GM19240 (cell line): ENCODE data around the gene MIA2.
A peak's percentile ranks its signal among the peaks of the same experiment; 100 is the strongest.
"Not testable (repeated sequence)": the region's sequence is repeated elsewhere in the genome, so short reads cannot be mapped to it uniquely, and the experiment has no call there.

Source experiments
- DNase-seq: peaks from one replicate; pipeline ENCODE4 v3.0.0; 2011; ENCODE audit warnings: low spot score; ENCODE audit not compliant: insufficient read length

Gene MIA2

GRCh38 chr14:39231751-39232553 lies 1.8 kb upstream of the MIA2 start:
- DNase-seq = not testable (repeated sequence)

DNA sequence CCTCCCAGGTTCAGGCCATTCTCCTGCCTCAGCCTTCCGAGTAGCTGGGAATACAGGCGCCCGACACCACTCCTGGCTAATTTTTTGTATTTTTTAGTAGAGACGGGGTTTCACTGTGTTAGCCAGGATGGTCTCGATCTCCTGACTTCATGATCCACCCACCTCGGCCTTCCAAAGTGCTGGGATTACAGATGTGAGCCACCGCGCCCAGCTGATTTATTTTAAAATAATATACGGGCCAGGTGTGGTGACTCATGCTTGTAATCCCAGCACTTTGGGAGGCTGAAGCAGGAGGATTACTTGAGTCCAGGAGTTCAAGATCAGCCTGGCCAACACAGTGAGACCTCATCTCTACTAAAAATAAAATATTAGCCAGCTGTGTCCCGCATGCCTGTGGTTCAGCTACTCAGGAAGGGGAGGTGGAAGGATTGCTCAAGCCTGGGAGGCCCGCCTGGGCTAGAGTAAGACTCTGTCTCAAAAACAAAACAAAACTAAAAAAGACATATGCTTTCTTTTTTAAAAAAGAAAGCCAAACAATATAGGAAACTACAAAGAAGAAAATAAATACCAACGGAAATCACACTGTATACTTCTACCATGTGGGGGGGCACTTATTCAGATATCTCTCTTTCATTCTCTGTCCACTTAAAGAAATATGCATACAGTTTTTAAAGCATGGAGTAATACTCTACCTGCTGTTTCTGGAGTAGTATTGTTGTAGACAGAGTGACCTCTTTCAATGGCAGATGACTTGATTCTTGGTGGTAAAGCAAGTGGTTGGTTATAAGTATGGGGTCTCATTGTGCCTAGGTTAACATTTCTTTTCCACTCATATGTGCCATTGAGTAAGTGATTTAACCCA lies 930 bp upstream of the MIA2 start:
- DNase-seq = no peak

DNA sequence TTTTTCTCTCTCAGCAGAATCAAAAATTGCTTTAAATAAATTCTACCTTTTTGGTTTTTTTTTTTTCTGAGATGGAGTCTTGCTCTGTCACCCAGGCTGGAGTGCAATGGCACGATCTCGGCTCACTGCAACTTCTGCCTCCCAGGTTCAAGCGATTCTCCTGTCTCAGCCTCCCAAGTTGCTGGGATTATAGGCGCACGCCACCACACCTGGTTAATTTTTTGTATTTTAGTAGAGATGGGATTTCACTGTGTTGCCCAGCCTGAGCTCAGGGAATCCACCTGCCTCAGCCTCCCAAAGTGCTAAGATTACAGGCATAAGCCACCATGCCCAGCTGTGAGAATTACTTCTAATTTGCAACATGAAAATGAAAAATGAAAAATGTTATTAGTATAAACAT lies 1.3 kb downstream of the MIA2 start:
- DNase-seq = not testable (repeated sequence)

DNA sequence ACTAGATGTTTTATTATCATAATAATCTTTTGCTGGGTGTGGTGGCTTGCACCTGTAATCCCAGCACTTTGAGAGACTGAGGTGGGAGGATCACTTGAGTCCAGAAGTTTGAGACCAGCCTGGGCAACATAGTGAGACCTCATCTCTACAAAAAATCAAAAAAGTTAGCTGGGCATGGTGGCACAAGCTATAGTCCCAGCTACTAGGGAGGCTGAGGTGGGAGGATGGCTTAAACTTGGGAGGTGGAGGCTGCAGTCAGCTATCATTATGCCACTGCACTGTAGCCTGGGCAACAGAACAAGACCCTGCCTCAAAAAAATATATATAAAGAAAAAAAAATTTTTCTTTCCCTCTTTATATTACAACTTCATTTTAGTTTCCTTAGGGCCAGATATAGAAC lies 1.8 kb downstream of the MIA2 start:
- not testable (repeated sequence) for DNase-seq

DNA sequence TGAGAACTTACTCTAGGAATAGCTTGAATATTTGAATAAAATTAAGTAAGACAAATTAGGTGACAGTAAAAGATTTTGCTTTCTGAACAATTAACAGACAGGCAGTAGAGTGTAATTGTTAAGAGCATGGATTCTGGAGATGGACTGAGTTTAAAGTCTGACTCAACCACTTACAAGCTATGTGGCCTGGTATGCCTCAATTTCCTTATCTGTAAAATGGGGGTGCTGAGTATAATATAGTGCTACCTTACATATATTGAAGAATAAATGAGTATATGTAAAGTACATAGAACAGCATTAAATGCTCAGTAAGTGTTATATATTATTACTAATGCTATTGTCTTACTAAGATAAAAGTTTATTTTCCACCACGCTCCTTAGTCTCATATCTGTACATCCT lies 7.1 kb downstream of the MIA2 start:
- no peak for DNase-seq

GRCh38 chr14:39241637-39242036 lies 7.9 kb downstream of the MIA2 start:
- no peak for DNase-seq

DNA sequence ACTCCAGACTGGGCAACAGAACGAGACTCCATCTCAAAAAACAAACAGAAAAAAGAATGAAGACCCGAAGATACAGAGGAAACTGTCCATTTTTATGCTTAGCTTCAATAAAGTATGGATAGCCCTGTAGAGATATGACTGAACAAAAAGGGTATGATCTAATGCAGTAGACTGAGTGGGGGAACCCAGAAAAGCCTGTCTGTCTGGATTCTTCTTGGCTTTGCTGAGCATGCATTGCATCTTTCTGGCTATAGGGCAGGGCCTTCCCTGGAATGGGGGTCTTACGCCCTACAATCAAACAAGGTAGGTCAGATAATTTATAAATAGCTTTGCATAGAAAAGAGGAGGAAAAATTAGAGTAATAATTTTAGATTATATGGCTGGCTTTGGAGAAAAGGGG lies 10.1 kb downstream of the MIA2 start:
- DNase-seq = no peak

GRCh38 chr14:39246618-39247017 lies 12.9 kb downstream of the MIA2 start:
- DNase-seq = no peak

- DNase-seq = no peak
These were observed 13.5 kb downstream of the MIA2 start for GRCh38 chr14:39247256-39247655.

DNA sequence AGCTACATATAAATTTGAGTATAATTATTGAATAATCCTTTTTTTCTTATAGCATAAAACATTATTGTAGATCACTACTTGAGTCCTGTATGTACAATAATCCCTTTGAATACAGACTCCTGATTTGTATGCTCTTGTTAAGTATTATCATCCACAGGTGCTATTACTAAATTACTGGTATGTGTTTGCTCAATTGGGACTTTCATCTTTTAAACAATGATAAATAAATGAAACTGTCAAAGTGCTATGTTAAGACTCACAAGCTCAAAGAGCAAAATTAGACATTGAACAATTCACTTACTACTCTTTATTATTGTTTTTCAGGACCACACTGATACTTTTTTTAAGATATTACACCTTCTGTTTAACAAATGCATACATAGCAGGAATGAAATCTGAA lies 17.8 kb downstream of the MIA2 start:
- no peak for DNase-seq

DNA sequence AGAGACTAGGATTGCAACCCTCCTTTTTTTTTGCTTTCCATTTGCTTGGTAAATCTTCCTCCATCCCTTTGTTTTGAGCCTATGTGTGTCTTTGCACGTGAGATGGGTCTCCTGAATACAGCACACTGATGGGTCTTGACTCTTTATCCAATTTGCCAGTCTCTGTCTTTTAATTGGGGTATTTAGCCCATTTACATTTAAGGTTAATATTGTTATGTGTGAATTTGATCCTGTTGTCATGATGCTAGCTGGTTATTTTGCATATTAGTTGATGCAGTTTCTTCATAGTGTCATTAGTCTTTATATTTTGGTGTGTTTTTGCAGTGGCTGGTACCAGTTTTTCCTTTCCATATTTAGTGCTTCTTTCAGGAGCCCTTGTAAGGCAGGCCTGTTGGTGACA lies 23.7 kb downstream of the MIA2 start:
- DNase-seq = not testable (repeated sequence)

GRCh38 chr14:39258782-39259545 lies 25.2 kb downstream of the MIA2 start:
- DNase-seq = no peak

DNA sequence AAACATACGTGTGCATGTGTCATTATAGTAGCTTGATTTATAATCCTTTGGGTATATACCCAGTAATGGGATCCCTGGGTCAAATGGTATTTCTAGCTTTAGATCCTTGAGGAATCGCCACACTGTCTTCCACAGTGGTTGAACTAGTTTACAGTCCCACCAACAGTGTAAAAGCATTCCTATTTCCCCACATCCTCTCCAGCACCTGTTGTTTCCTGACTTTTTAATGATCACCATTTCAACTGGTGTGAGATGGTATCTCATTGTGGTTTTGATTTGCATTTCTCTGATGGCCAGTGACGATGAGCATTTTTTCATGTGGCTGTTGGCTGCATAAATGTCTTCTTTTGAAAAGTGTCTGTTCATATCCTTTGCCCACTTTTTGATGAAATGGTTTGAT lies 26.4 kb downstream of the MIA2 start:
- DNase-seq = not testable (repeated sequence)

DNA sequence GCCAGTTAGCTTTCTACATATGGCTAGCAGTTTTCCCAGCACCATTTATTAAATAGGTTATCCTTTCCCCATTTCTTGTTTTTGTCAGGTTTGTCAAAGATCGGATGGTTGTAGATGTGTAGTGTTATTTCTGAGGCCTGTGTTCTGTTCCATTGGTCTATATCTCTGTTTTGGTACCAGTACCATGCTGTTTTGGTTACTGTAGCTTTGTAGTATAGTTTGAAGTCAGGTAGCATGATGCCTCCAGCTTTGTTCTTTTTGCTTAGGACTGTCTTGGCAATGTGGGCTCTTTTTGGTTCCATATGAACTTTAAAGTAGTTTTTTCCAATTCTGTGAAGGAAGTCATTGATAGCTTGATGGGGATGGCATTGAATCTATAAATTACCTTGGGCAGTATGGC lies 28.5 kb downstream of the MIA2 start:
- not testable (repeated sequence) for DNase-seq

- DNase-seq = no peak
These were observed 30.3 kb downstream of the MIA2 start for GRCh38 chr14:39264057-39264456.

DNA sequence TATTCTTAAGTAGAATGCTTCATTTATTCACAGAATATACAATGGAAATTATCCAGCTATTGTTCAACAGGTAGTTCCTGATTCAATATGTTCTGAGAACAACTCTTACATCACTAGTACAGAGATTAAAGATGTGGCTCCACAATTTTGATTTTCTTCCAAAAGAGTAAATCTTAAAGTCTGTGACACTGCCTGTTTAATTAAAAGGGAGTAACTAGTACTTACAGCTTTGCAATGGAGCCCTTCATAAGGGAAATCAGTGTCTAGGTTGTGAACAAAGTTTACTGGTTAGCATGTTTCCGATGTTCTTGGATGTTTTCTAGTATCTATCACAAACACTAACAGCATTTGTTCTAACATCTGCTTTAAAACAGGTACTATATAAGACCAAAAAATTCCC lies 30.8 kb downstream of the MIA2 start:
- DNase-seq = no peak

DNA sequence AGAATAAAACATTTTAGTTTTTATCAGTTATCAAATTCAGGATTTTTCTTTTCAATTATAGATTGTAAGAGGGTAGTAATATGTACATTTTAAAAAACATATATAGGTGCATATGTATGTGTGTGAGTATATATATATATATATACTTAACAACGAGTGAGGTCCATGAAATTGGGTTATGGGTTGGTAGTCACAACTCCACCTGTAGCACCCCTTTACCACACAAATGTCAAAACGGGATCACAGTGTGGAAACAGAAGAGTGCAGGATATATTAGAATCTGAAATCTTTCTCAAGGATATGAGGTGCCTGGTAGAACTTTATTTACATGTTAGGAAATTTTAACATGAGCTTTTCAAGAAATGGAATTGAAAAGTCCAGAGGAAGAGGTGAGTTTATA lies 31.3 kb downstream of the MIA2 start:
- DNase-seq = no peak

DNA sequence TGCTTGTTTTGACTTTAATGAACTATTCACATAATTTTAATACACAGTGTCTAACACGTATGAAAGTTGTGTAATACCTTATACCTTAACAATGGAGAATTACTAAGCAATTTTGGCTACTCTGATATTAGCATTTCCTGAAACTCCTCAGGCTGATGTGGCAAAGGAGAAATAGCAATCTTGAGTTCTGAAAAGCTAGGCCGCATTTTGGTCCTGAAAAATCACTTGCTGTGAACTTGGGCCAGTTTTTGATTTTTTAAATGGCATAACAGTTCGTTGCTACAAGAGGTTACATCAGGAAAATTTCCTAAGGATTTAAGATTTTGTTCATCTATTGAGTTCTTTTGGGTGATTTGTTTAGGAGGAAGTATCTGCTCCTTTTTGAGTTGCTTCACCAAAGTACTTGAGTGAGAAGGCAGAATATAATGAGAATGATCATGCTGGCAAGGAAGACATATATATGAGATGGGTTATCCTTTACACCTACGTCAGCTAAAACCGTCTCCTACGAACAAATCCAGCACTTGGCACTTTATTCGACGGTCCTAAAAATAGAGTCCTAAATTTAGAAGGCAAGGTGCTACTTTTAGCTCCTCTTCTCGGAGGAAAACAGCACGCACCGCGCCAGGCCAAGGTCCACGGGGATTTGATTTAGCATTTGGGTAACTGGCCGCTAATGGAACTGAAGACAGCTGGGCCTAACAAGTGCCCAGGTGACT lies 32.2 kb downstream of the MIA2 start:
- DNase-seq = no peak

DNA sequence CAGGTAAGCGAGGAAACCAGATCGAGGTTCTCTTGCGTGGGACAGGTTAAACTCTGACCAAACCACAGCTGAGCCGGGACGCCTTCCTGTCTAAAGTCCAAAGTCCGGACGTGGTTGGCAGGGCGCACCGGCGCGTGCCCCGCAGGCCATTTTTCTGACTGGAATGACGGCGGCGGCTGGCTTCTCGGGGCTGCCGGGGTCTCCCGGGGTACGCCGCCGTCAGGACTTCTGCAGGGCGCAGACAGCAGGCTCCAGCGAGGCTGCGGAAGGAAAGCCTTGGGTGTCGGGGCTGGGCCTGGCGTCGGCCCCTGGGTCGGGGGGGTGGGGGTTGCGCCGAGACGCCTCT lies 32.8 kb downstream of the MIA2 start:
- no peak for DNase-seq

GRCh38 chr14:39266871-39267607 lies 33.3 kb downstream of the MIA2 start:
- peak; percentile 26 for DNase-seq

GRCh38 chr14:39267608-39268005 lies 33.9 kb downstream of the MIA2 start:
- DNase-seq = no peak
